H7 (cell line): ENCODE data around the gene HEG1. TPM values are rescaled to one million over a fixed set of nuclear protein-coding genes. Genes with fewer than 3 reads are reported as not detected.

Experiments
- DNase-seq: peaks from one replicate; pipeline ENCODE4 v3.0.0; 2012
- H3K27me3 ChIP-seq: 2 replicates; pipeline ENCODE4 v1.6.0; 2011; ENCODE audit warnings: mild to moderate bottlenecking, low read length; ENCODE audit not compliant: control insufficient read depth, insufficient read depth
- H3K36me3 ChIP-seq: replicated peaks from 2 replicates; pipeline ENCODE4 v1.5.1; 2011; ENCODE audit warnings: low read length; ENCODE audit not compliant: control insufficient read depth, insufficient read depth
- H3K4me3 ChIP-seq: 2 replicates; pipeline ENCODE4 v1.5.1; 2011; ENCODE audit warnings: low read depth, mild to moderate bottlenecking, control low read depth, low read length, moderate library complexity; ENCODE audit not compliant: insufficient read depth
- total RNA-seq: library from RNA; depleted of rRNA; stranded (reverse); fragments of >200 nt; shearing (Covaris generic); gene quantifications from 2 replicates; pipeline ENCODE4 v1.2.3, GENCODE V29; 2014

Gene HEG1
- total RNA-seq, 1 experiment from 2014 or later: 18.0 TPM

GRCh38 chr3:125028657-125029056, 27.1 kb downstream of the HEG1 start:
- peaks cover 1% of the 10 kb centered on the region for H3K36me3 ChIP-seq
- no peak for DNase-seq
- no peak overlapping the region for H3K4me3 ChIP-seq

GRCh38 chr3:125025642-125026041, 30.2 kb downstream of the HEG1 start:
- Histone ChIP-seq H3K4me3 (no peak overlapping the region), H3K36me3 (peaks cover 1% of the 10 kb centered on the region), H3K27me3 (no peaks in the 10 kb centered on the region)
- no peak for DNase-seq

More at GRCh38 chr3:125028657-125029056, 27.1 kb downstream of the HEG1 start:
- H3K27me3 ChIP-seq: no peaks in the 10 kb centered on the region

- Histone ChIP-seq H3K4me3 (no peak overlapping the region), H3K27me3 (no peaks in the 10 kb centered on the region), H3K36me3 (peaks cover 1% of the 10 kb centered on the region)
- no peak for DNase-seq
These were observed 31.0 kb downstream of the HEG1 start for GRCh38 chr3:125024817-125025216.

- H3K36me3 ChIP-seq: peaks cover under 1% of the 10 kb centered on the region
- no peaks in the 10 kb centered on the region for H3K27me3 ChIP-seq
- no peak for DNase-seq
- no peak overlapping the region for H3K4me3 ChIP-seq
These were observed 31.8 kb downstream of the HEG1 start for GRCh38 chr3:125023833-125024555.

GRCh38 chr3:125022206-125022605, 33.6 kb downstream of the HEG1 start:
- no peaks in the 10 kb centered on the region for H3K27me3 ChIP-seq
- no peak overlapping the region for H3K4me3 ChIP-seq
- no peaks in the 10 kb centered on the region; the same call in none of the 2 replicates for H3K36me3 ChIP-seq
- no peak for DNase-seq

GRCh38 chr3:125019271-125019670, 36.5 kb downstream of the HEG1 start:
- no peak for DNase-seq
- Histone ChIP-seq H3K4me3 (no peak overlapping the region), H3K27me3 (no peaks in the 10 kb centered on the region), H3K36me3 (no peaks in the 10 kb centered on the region; the same call in 1 of the 2 replicates)

- Histone ChIP-seq H3K36me3 (peaks cover 3% of the 10 kb centered on the region), H3K4me3 (no peak overlapping the region), H3K27me3 (no peaks in the 10 kb centered on the region)
- no peak for DNase-seq
These were observed 38.4 kb downstream of the HEG1 start for GRCh38 chr3:125017406-125017805.

- no peak for DNase-seq
- Histone ChIP-seq H3K27me3 (no peaks in the 10 kb centered on the region), H3K36me3 (peaks cover 3% of the 10 kb centered on the region), H3K4me3 (no peak overlapping the region)
These were observed 41.1 kb downstream of the HEG1 start for GRCh38 chr3:125014570-125015179.

- Histone ChIP-seq H3K4me3 (no peak overlapping the region), H3K36me3 (peaks cover 3% of the 10 kb centered on the region), H3K27me3 (no peaks in the 10 kb centered on the region)
- no peak for DNase-seq
These were observed 42.7 kb downstream of the HEG1 start for GRCh38 chr3:125013095-125013494.

- no peak overlapping the region for H3K4me3 ChIP-seq
- H3K36me3 ChIP-seq: peaks cover 3% of the 10 kb centered on the region
- DNase-seq: no peak
- H3K27me3 ChIP-seq: no peaks in the 10 kb centered on the region
These were observed 43.9 kb downstream of the HEG1 start for GRCh38 chr3:125011941-125012340.

- Histone ChIP-seq H3K36me3 (peaks cover 3% of the 10 kb centered on the region), H3K4me3 (no peak overlapping the region), H3K27me3 (no peaks in the 10 kb centered on the region)
- no peak for DNase-seq
These were observed 45.4 kb downstream of the HEG1 start for GRCh38 chr3:125010393-125010792.

GRCh38 chr3:125008766-125009165, 47.0 kb downstream of the HEG1 start:
- H3K27me3 ChIP-seq: no peaks in the 10 kb centered on the region
- H3K36me3 ChIP-seq: peaks cover 3% of the 10 kb centered on the region
- no peak for DNase-seq
- no peak overlapping the region for H3K4me3 ChIP-seq

- peaks cover 3% of the 10 kb centered on the region for H3K36me3 ChIP-seq
These were observed 49.5 kb downstream of the HEG1 start for GRCh38 chr3:125006291-125006731.

GRCh38 chr3:125005676-125006075, 50.1 kb downstream of the HEG1 start:
- H3K36me3 ChIP-seq: peaks cover 3% of the 10 kb centered on the region
- H3K4me3 ChIP-seq: no peak overlapping the region
- DNase-seq: no peak
- no peaks in the 10 kb centered on the region for H3K27me3 ChIP-seq

More at GRCh38 chr3:125006291-125006731, 49.5 kb downstream of the HEG1 start:
- DNase-seq: no peak
- no peak overlapping the region for H3K4me3 ChIP-seq
- H3K27me3 ChIP-seq: no peaks in the 10 kb centered on the region

- peaks cover 3% of the 10 kb centered on the region for H3K36me3 ChIP-seq
- no peaks in the 10 kb centered on the region for H3K27me3 ChIP-seq
- H3K4me3 ChIP-seq: no peak overlapping the region
- DNase-seq: no peak
These were observed 50.6 kb downstream of the HEG1 start for GRCh38 chr3:125005222-125005621.
